ENCODE measurements around the gene COL19A1. TPM values are rescaled to one million over a fixed set of nuclear protein-coding genes. Genes with fewer than 3 reads are reported as not detected.
"Not testable (repeated sequence)": the region's sequence is repeated elsewhere in the genome, so short reads cannot be mapped to it uniquely, and the experiment has no call there.

COL19A1 gene
- total RNA-seq, 2 donors from 2014 or later = 1.1 TPM; not detected in 1

GRCh38 chr6:70008189-70008588, 141.8 kb downstream of the COL19A1 start:
- DNase-seq (no peak), ATAC-seq (no peak)
- intact Hi-C loops (cut with DNase I, micrococcal nuclease) = no loop called here

- ATAC-seq; DNase-seq; intact Hi-C loops (cut with DNase I, micrococcal nuclease): not testable (repeated sequence)
These were observed 144.0 kb downstream of the COL19A1 start for GRCh38 chr6:70010339-70010738.

- ATAC-seq; DNase-seq; intact Hi-C loops (cut with DNase I, micrococcal nuclease): not testable (repeated sequence)
These were observed 156.8 kb downstream of the COL19A1 start for GRCh38 chr6:70023201-70023600.

- intact Hi-C loops (cut with DNase I, micrococcal nuclease) = no loop called here
- ATAC-seq (no peak), DNase-seq (no peak)
These were observed 161.9 kb downstream of the COL19A1 start for GRCh38 chr6:70028246-70028645.

GRCh38 chr6:70028926-70029325, 162.6 kb downstream of the COL19A1 start:
- intact Hi-C loops (cut with DNase I, micrococcal nuclease) = no loop called here
- no peak for ATAC-seq
- no peak for DNase-seq

- intact Hi-C loops (cut with DNase I, micrococcal nuclease) = no loop called here
- ATAC-seq = no peak
These were observed 167.4 kb downstream of the COL19A1 start for GRCh38 chr6:70033781-70034180.

GRCh38 chr6:70037445-70037844, 171.1 kb downstream of the COL19A1 start:
- intact Hi-C loops (cut with DNase I, micrococcal nuclease) = no loop called here
- ATAC-seq (no peak), DNase-seq (no peak)

More at GRCh38 chr6:70033781-70034180, 167.4 kb downstream of the COL19A1 start:
- no peak for DNase-seq

- DNase-seq (no peak), ATAC-seq (no peak)
- intact Hi-C loops (cut with DNase I, micrococcal nuclease) = no loop called here
These were observed 174.4 kb downstream of the COL19A1 start for GRCh38 chr6:70040766-70041165.

GRCh38 chr6:70041411-70041810, 175.1 kb downstream of the COL19A1 start:
- intact Hi-C loops (cut with DNase I, micrococcal nuclease) = no loop called here
- ATAC-seq (no peak), DNase-seq (no peak)

- DNase-seq (no peak), ATAC-seq (no peak)
- intact Hi-C loops (cut with DNase I, micrococcal nuclease) = no loop called here
These were observed 179.1 kb downstream of the COL19A1 start for GRCh38 chr6:70045413-70045812.

- no peak for DNase-seq
- no peak for ATAC-seq
- intact Hi-C loops (cut with DNase I, micrococcal nuclease) = no loop called here
These were observed 185.1 kb downstream of the COL19A1 start for GRCh38 chr6:70051197-70052124.

GRCh38 chr6:70059039-70059719, 192.8 kb downstream of the COL19A1 start:
- intact Hi-C loops (cut with DNase I, micrococcal nuclease) = no loop called here
- DNase-seq = no peak
- ATAC-seq = no peak

GRCh38 chr6:70060680-70061079, 194.3 kb downstream of the COL19A1 start:
- ATAC-seq = no peak
- no peak for DNase-seq
- intact Hi-C loops (cut with DNase I, micrococcal nuclease) = no loop called here

GRCh38 chr6:70061546-70061945, 195.2 kb downstream of the COL19A1 start:
- ATAC-seq (no peak), DNase-seq (no peak)
- intact Hi-C loops (cut with DNase I, micrococcal nuclease) = no loop called here

GRCh38 chr6:70062010-70062409, 195.7 kb downstream of the COL19A1 start:
- intact Hi-C loops (cut with DNase I, micrococcal nuclease) = no loop called here
- no peak for DNase-seq
- no peak for ATAC-seq

GRCh38 chr6:70072540-70073179, 206.3 kb downstream of the COL19A1 start:
- no peak for ATAC-seq
- intact Hi-C loops (cut with DNase I, micrococcal nuclease) = no loop called here
- no peak for DNase-seq

- no peak for ATAC-seq
- intact Hi-C loops (cut with DNase I, micrococcal nuclease) = no loop called here
- DNase-seq = no peak
These were observed 207.3 kb downstream of the COL19A1 start for GRCh38 chr6:70073637-70074036.

- intact Hi-C loops (cut with DNase I, micrococcal nuclease) = no loop called here
- DNase-seq (no peak), ATAC-seq (no peak)
These were observed 212.9 kb downstream of the COL19A1 start for GRCh38 chr6:70079241-70079640.

GRCh38 chr6:70080443-70081070, 214.2 kb downstream of the COL19A1 start:
- ATAC-seq = peak; percentile 50
- no peak for DNase-seq
- intact Hi-C loops (cut with DNase I, micrococcal nuclease) = no loop called here

All from left colon (tissue), 2 donors.